ENCODE results near the gene MTG2.

DNA sequence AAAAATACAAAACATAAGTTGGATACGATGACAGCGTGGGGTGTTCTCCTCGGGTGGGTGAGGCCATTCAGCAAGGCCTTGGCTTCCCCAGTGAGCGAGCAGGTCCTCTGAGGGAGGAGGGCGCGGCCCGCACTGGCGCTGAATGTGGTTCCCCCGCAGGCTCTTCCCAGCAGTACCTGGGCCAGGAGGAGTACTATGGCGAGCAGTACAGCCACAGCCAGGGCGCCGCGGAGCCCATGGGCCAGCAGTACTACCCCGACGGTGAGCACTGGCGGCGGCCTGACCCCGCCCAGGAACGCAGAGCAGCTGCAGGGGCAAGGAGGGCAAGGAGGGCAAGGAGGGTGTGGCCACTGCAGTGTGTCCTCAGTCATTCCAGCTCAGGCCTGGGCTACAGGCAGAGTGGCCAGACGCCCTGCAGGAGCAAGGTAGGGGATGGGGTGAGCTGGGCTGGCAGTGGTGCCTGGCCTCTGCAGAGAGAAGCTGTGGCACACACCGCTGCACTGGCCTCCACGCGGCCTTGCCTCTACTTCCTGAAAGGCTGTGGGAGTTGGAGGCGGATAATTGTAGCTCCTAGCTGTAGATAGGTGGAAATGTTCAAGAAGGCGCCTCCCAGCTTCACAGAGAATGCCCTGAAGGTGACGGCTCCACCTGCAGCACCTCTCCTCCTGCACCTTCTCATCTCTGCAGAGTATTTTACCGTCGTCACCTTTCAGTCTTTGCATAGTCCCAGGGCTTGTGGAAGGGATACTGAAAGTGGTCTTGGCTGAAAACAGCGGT lies 18.7 kb upstream of the MTG2 start:
- TF ChIP-seq CTCF (tag by site-specific recombination; IDR thresholded peaks at IDR 0.05), result no peak
- TF ChIP-seq KLF9 (tag by site-specific recombination; IDR thresholded peaks at IDR 0.05; ENCODE audit: low read depth), result no peak
